HepG2 (cell line): ENCODE data around the gene HEXIM1. TPM values are rescaled to one million over a fixed set of nuclear protein-coding genes. Genes with fewer than 3 reads are reported as not detected.
A peak's percentile ranks its signal among the peaks of the same experiment; 100 is the strongest.

Experiments
- ARID3A ChIP-seq: IDR thresholded peaks from 2 replicates; pipeline ENCODE4 v1.6.1; 2012; ENCODE audit warnings: low read depth, low read length, improper control_type of control experiment
- BCL6 ChIP-seq: IDR thresholded peaks from 2 replicates; pipeline ENCODE4 v1.6.1; 2016; ENCODE audit warnings: missing genetic modification reagents, missing compliant biosample characterization
- GZF1 ChIP-seq: sonication (generic); formaldehyde crosslinking; IDR thresholded peaks from 2 replicates; pipeline ENCODE4 v1.5.1; 2020; ENCODE audit warnings: mild to moderate bottlenecking, missing genetic modification reagents
- HNRNPLL ChIP-seq: fragments of 200-400 bp; formaldehyde crosslinking; IDR thresholded peaks from 2 replicates; pipeline ENCODE4 v1.6.1; 2017; ENCODE audit warnings: mild to moderate bottlenecking, low read depth, low read length; ENCODE audit not compliant: poor library complexity, severe bottlenecking
- MXD4 ChIP-seq: IDR thresholded peaks from 2 replicates; pipeline ENCODE4 v1.6.1; 2016; ENCODE audit warnings: mild to moderate bottlenecking, missing biosample characterization, missing genetic modification reagents
- NBN ChIP-seq: fragments of 450-650 bp; conservative IDR thresholded peaks from 2 replicates; pipeline ENCODE4 v1.6.1; 2017
- NFIB ChIP-seq: sonication (generic); formaldehyde crosslinking; IDR thresholded peaks from 2 replicates; pipeline ENCODE4 v1.9.0; 2021; ENCODE audit warnings: missing genetic modification reagents, mild to moderate bottlenecking, borderline replicate concordance
- PHF5A ChIP-seq: IDR thresholded peaks from one replicate; pipeline ENCODE4 v1.6.1; 2018; ENCODE audit warnings: low read depth, missing genetic modification reagents; ENCODE audit not compliant: unreplicated experiment
- SAP130 ChIP-seq: IDR thresholded peaks from 2 replicates; pipeline ENCODE4 v1.6.1; 2016; ENCODE audit warnings: low read depth
- THRA ChIP-seq: sonication (generic); formaldehyde crosslinking; IDR thresholded peaks from 2 replicates; pipeline ENCODE4 v1.4.0; 2020; ENCODE audit warnings: missing genetic modification reagents, borderline replicate concordance
- ZBTB33 ChIP-seq: sonication (generic); formaldehyde crosslinking; IDR thresholded peaks from 2 replicates; pipeline ENCODE4 v1.4.0; 2020; ENCODE audit warnings: missing genetic modification reagents
- ZFP91 ChIP-seq: sonication (generic); formaldehyde crosslinking; IDR thresholded peaks from 2 replicates; pipeline ENCODE4 v1.9.0; 2022; ENCODE audit warnings: missing genetic modification reagents, mild to moderate bottlenecking, borderline replicate concordance
- ZFX ChIP-seq: sonication (generic); formaldehyde crosslinking; IDR thresholded peaks from 2 replicates; pipeline ENCODE4 v1.4.0; 2020; ENCODE audit warnings: mild to moderate bottlenecking, low read depth, missing genetic modification reagents, moderate library complexity
- ZMYM3 ChIP-seq: sonication (generic); formaldehyde crosslinking; IDR thresholded peaks from 2 replicates; pipeline ENCODE4 v1.5.1; 2020; ENCODE audit warnings: mild to moderate bottlenecking, missing genetic modification reagents
- ZNF225 ChIP-seq: sonication (generic); formaldehyde crosslinking; IDR thresholded peaks from 2 replicates; pipeline ENCODE4 v1.4.0; 2020; ENCODE audit warnings: mild to moderate bottlenecking, missing genetic modification reagents
- ZNF234 ChIP-seq: sonication (generic); formaldehyde crosslinking; conservative IDR thresholded peaks from 2 replicates; pipeline ENCODE4 v1.5.1; 2020; ENCODE audit warnings: mild to moderate bottlenecking, missing genetic modification reagents
- ZNF274 ChIP-seq: sonication (generic); formaldehyde crosslinking; IDR thresholded peaks from 2 replicates; pipeline ENCODE4 v1.5.1; 2020; ENCODE audit warnings: mild to moderate bottlenecking, missing genetic modification reagents
- ZNF512B ChIP-seq: sonication (generic); formaldehyde crosslinking; IDR thresholded peaks from 2 replicates; pipeline ENCODE4 v1.5.1; 2020; ENCODE audit warnings: missing genetic modification reagents, mild to moderate bottlenecking, borderline replicate concordance
- ZNF670 ChIP-seq: sonication (generic); formaldehyde crosslinking; IDR thresholded peaks from 2 replicates; pipeline ENCODE4 v1.8.0; 2022; ENCODE audit warnings: mild to moderate bottlenecking, missing genetic modification reagents, borderline replicate concordance
- polyA plus RNA-seq, 8 experiments: library from polyadenylated mRNA; depleted of rRNA in 3 of 8; stranded (reverse) in 7 of 8; unstranded in 1 of 8; fragments of >200 nt; fragmentation: Illumina TruSeq in 4 of 8; extraction: Trizol in 4 of 8; gene quantifications; 2 replicates each; pipeline versions ENCODE4 v1.2.1 to v1.2.3, GENCODE V29; 2011 to 2016; ENCODE audit warnings: low read depth in 4 of 8, missing spikeins in 1 of 8, mixed read lengths in 1 of 8; ENCODE audit not compliant: insufficient read depth in 1 of 8
- total RNA-seq, 5 experiments: library from RNA; depleted of rRNA; stranded (reverse); fragments of >200 nt; fragmentation: Illumina TruSeq; extraction: Trizol; gene quantifications; 2 replicates each; pipeline ENCODE4 v1.2.3, GENCODE V29; 2016; ENCODE audit warnings: low read depth in 1 of 5

HEXIM1 gene
- total and polyA plus RNA-seq, 2 of the 13 experiments (the other 11 are each of a cell fraction or from before 2014, with no cell fraction given): 10.5 to 16.6 TPM

DNA sequence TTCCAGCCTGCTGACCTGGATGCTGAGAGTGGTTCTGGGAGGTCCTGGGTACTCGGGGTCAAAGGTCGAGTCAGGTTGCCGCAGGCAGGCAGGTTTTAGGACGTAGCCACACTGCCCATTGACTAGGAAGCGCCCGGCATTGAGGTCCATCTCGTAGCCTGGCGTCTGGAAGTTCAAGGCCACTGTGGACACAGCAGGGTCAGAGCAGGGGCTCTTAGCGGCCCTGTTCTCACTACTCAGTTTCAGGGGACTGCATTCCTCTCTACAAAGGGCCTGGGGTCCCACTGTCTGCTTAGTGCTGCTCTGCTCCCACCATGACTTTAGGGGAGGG lies 34.9 kb upstream of the HEXIM1 start (continued):
- TF ChIP-seq ZFP91 (CRISPR knock-in tag) (peak; percentile 51; the same call in 1 of the 2 replicates), PHF5A (no peak), BCL6 (peak; percentile 48), ZNF234 (CRISPR knock-in tag) (no peak), NBN (no peak), ZFX (peak; percentile 31; the same call in 1 of the 2 replicates), THRA (CRISPR knock-in tag) (peak; percentile 89; the same call in 1 of the 2 replicates), ZBTB33 (CRISPR knock-in tag) (peak; percentile 43; the same call in 1 of the 2 replicates), HNRNPLL (peak; percentile 8), NFIB (CRISPR knock-in tag) (no peak), ZNF274 (0 out of 2 replicates have a peak, but pooled peaks have one; percentile 41), ZNF225 (CRISPR knock-in tag) (no peak), ZNF512B (CRISPR knock-in tag) (no peak), SAP130 (CRISPR knock-in tag) (peak; percentile 30; the same call in 1 of the 2 replicates), ARID3A (no peak), GZF1 (CRISPR knock-in tag) (no peak), ZNF670 (CRISPR knock-in tag) (no peak), MXD4 (CRISPR knock-in tag) (0 out of 2 replicates have a peak, but pooled peaks have one; percentile 40), ZMYM3 (CRISPR knock-in tag) (0 out of 2 replicates have a peak, but pooled peaks have one; percentile 6)
